OCI-LY1 (cell line): Measurements from ENCODE around the gene FAM83C.
"Not testable (repeated sequence)": the region's sequence is repeated elsewhere in the genome, so short reads cannot be mapped to it uniquely, and the experiment has no call there.

Source experiments
- H2AFZ ChIP-seq: fragments of 200-600 bp; sonication (generic), shearing (Covaris generic); 2 replicates; pipeline ENCODE4 v1.6.0; 2014; ENCODE audit warnings: antibody characterized with exemption, mild to moderate bottlenecking, low read length
- H3F3A ChIP-seq: fragments of 200-600 bp; sonication (generic), shearing (Covaris generic); 2 replicates; pipeline ENCODE4 v1.6.0; 2014; ENCODE audit warnings: mild to moderate bottlenecking, antibody characterized with exemption, low read length, moderate library complexity; ENCODE audit not compliant: insufficient read depth
- H3K27ac ChIP-seq: fragments of 200-600 bp; sonication (generic); 2 replicates; pipeline ENCODE4 v1.5.1; 2014; ENCODE audit warnings: low read length, mixed run types, mild to moderate bottlenecking, low read depth; ENCODE audit not compliant: poor library complexity, severe bottlenecking
- H3K27me3 ChIP-seq: fragments of 200-600 bp; sonication (generic); 2 replicates; pipeline ENCODE4 v1.6.0; 2014; ENCODE audit warnings: antibody characterized with exemption, mild to moderate bottlenecking, low read length, moderate library complexity; ENCODE audit not compliant: insufficient read depth
- H3K36me3 ChIP-seq: fragments of 200-600 bp; sonication (generic); 2 replicates; pipeline ENCODE4 v1.6.1; 2014; ENCODE audit warnings: mild to moderate bottlenecking, antibody characterized with exemption, low read length, moderate library complexity, mixed read lengths; ENCODE audit not compliant: insufficient read depth
- H3K4me1 ChIP-seq: fragments of 200-600 bp; sonication (generic); 2 replicates; pipeline ENCODE4 v1.5.1; 2014; ENCODE audit warnings: mild to moderate bottlenecking, low read length, moderate library complexity; ENCODE audit not compliant: insufficient read depth, severe bottlenecking
- H3K4me2 ChIP-seq: fragments of 200-600 bp; sonication (generic), shearing (Covaris generic); 2 replicates; pipeline ENCODE4 v1.6.1; 2014; ENCODE audit warnings: low read length
- H3K4me3 ChIP-seq: fragments of 200-600 bp; sonication (generic); 2 replicates; pipeline ENCODE4 v1.5.1; 2014; ENCODE audit warnings: low read length, low read depth, mild to moderate bottlenecking, mixed read lengths; ENCODE audit not compliant: poor library complexity, severe bottlenecking
- H3K79me2 ChIP-seq: fragments of 200-600 bp; shearing (Covaris generic); 2 replicates; pipeline ENCODE4 v1.6.1; 2016; ENCODE audit warnings: mixed run types, low read length, mixed read lengths; ENCODE audit not compliant: insufficient read depth
- H3K9ac ChIP-seq: fragments of 200-600 bp; sonication (generic), shearing (Covaris generic); 2 replicates; pipeline ENCODE4 v1.6.1; 2014; ENCODE audit warnings: mild to moderate bottlenecking, low read length, mixed read lengths
- H3K9me2 ChIP-seq: fragments of 200-600 bp; sonication (generic), shearing (Covaris generic); 2 replicates; pipeline ENCODE4 v1.6.1; 2014; ENCODE audit warnings: low read depth, mild to moderate bottlenecking, low read length, mixed read lengths
- H3K9me3 ChIP-seq: fragments of 200-600 bp; shearing (Covaris generic); 2 replicates; pipeline ENCODE4 v1.6.1; 2014; ENCODE audit warnings: low read length, mixed read lengths
- H4K20me1 ChIP-seq: fragments of 200-600 bp; sonication (generic), shearing (Covaris generic); 2 replicates; pipeline ENCODE4 v1.6.0; 2016; ENCODE audit warnings: mild to moderate bottlenecking, low read length; ENCODE audit not compliant: insufficient read depth
- CTCF ChIP-seq: fragments of 200-600 bp; sonication (generic), shearing (Covaris generic); IDR thresholded peaks from 2 replicates; pipeline ENCODE4 v1.5.1; 2017; ENCODE audit warnings: mild to moderate bottlenecking, antibody characterized with exemption, low read length, moderate library complexity, mixed read lengths
- EZH2 ChIP-seq: fragments of 200-600 bp; sonication (generic), shearing (Covaris generic); IDR thresholded peaks from 2 replicates; pipeline ENCODE4 v1.8.0; 2017; ENCODE audit warnings: borderline replicate concordance, mixed run types, mild to moderate bottlenecking, antibody characterized with exemption, low read length, moderate library complexity, mixed read lengths

FAM83C gene

GRCh38 chr20:35253010-35253409 is 39.2 kb downstream of the FAM83C start:
- Histone ChIP-seq H4K20me1 (no peaks in the 10 kb centered on the region), H3K27ac (no peak overlapping the region), H3K4me1 (no peaks in the 10 kb centered on the region), H3K9ac (no peak overlapping the region), H3K79me2 (no peaks in the 10 kb centered on the region), H3K4me2 (no peak overlapping the region), H3K4me3 (no peak overlapping the region), H3K27me3 (no peaks in the 10 kb centered on the region; the same call in 1 of the 2 replicates), H3K9me3 (no peaks in the 10 kb centered on the region), H2AFZ (no peak overlapping the region), H3F3A (no peaks in the 10 kb centered on the region), H3K9me2 (no peaks in the 10 kb centered on the region), H3K36me3 (no peaks in the 10 kb centered on the region)
- TF ChIP-seq CTCF (no peak), EZH2 (no peak)

GRCh38 chr20:35252598-35252997 is 39.6 kb downstream of the FAM83C start:
- H4K20me1 ChIP-seq, H3K9me2 ChIP-seq, H3K27ac ChIP-seq, H3K9ac ChIP-seq, H3K9me3 ChIP-seq, H2AFZ ChIP-seq, H3K27me3 ChIP-seq, H3K4me3 ChIP-seq, H3K36me3 ChIP-seq, H3K79me2 ChIP-seq, H3K4me1 ChIP-seq, H3K4me2 ChIP-seq, H3F3A ChIP-seq: not testable (repeated sequence)

GRCh38 chr20:35252037-35252461 is 40.2 kb downstream of the FAM83C start:
- Histone ChIP-seq H3K27me3 (no peaks in the 10 kb centered on the region; the same call in 1 of the 2 replicates), H2AFZ (no peak overlapping the region), H3K9me2 (no peaks in the 10 kb centered on the region), H3K4me3 (no peak overlapping the region), H3F3A (no peaks in the 10 kb centered on the region), H3K36me3 (no peaks in the 10 kb centered on the region), H3K9ac (no peak overlapping the region), H3K4me2 (no peak overlapping the region), H4K20me1 (no peaks in the 10 kb centered on the region), H3K79me2 (no peaks in the 10 kb centered on the region), H3K9me3 (no peaks in the 10 kb centered on the region), H3K27ac (no peak overlapping the region), H3K4me1 (no peaks in the 10 kb centered on the region)
- TF ChIP-seq CTCF = no peak
- TF ChIP-seq EZH2 = no peak

- H3K9me3 ChIP-seq = no peaks in the 10 kb centered on the region
- no peak overlapping the region for H3K4me2 ChIP-seq
- H3K9ac ChIP-seq = no peak overlapping the region
- H4K20me1 ChIP-seq = no peaks in the 10 kb centered on the region
- H3K4me1 ChIP-seq = no peaks in the 10 kb centered on the region
- H3K27ac ChIP-seq = no peak overlapping the region
- no peak overlapping the region for H3K4me3 ChIP-seq
- no peaks in the 10 kb centered on the region for H3K36me3 ChIP-seq
- no peaks in the 10 kb centered on the region for H3K9me2 ChIP-seq
- no peak overlapping the region for H2AFZ ChIP-seq
- no peaks in the 10 kb centered on the region for H3K79me2 ChIP-seq
- no peaks in the 10 kb centered on the region for H3F3A ChIP-seq
- no peaks in the 10 kb centered on the region; the same call in 1 of the 2 replicates for H3K27me3 ChIP-seq
- no peak for TF ChIP-seq EZH2
- no peak for TF ChIP-seq CTCF
These were observed 40.6 kb downstream of the FAM83C start for GRCh38 chr20:35251613-35251940.
